Type B pancreatic cell (in vitro differentiated cells): Measurements from ENCODE around the gene MAST4. TPM values are rescaled to one million over a fixed set of nuclear protein-coding genes. Genes with fewer than 3 reads are reported as not detected.
A peak's percentile ranks its signal among the peaks of the same experiment; 100 is the strongest.

Experiments used
- DNase-seq: peaks from one replicate; pipeline ENCODE4 v3.0.0; 2021; ENCODE audit warnings: mixed read lengths; ENCODE audit not compliant: unreplicated experiment; ENCODE audit errors: extremely low spot score
- H3K27ac Mint-ChIP-seq: 2 replicates; pipeline ENCODE4 v1.8.0; 2021; ENCODE audit warnings: mild to moderate bottlenecking, mixed read lengths
- H3K27me3 Mint-ChIP-seq: 2 replicates; pipeline ENCODE4 v1.8.0; 2021; ENCODE audit warnings: mixed read lengths
- H3K36me3 Mint-ChIP-seq: 2 replicates; pipeline ENCODE4 v1.8.0; 2021; ENCODE audit warnings: mixed read lengths
- H3K4me1 Mint-ChIP-seq: one replicate; pipeline ENCODE4 v1.8.0; 2021; ENCODE audit warnings: mixed read lengths; ENCODE audit not compliant: unreplicated experiment
- H3K4me3 Mint-ChIP-seq: 2 replicates; pipeline ENCODE4 v1.8.0; 2021; ENCODE audit warnings: mild to moderate bottlenecking, mixed read lengths
- H3K9me3 Mint-ChIP-seq: 2 replicates; pipeline ENCODE4 v1.8.0; 2021; ENCODE audit warnings: mixed read lengths
- CTCF ChIP-seq: fragments of 200-600 bp; sonication (generic); conservative IDR thresholded peaks from 2 replicates; pipeline ENCODE4 v1.5.0; 2021; ENCODE audit warnings: antibody characterized with exemption, mild to moderate bottlenecking
- total RNA-seq: library from RNA; stranded (reverse); gene quantifications from 2 replicates; pipeline ENCODE4 v1.2.1, GENCODE V29; 2021; ENCODE audit warnings: low replicate concordance

Gene MAST4
- total RNA-seq, 1 donor from 2014 or later = 23.0 TPM

- H3K27me3 Mint-ChIP-seq = peaks cover 30% of the 10 kb centered on the region
- H3K36me3 Mint-ChIP-seq = no peaks in the 10 kb centered on the region
- no peaks in the 10 kb centered on the region for H3K9me3 Mint-ChIP-seq
- no peak for DNase-seq
- H3K4me3 Mint-ChIP-seq = no peak overlapping the region
- no peak overlapping the region for H3K27ac Mint-ChIP-seq
- peak; percentile 81 for TF ChIP-seq CTCF
- H3K4me1 Mint-ChIP-seq = peaks cover 6% of the 10 kb centered on the region
These were observed 161.1 kb downstream of the MAST4 start for GRCh38 chr5:66757219-66757833.

- no peak for DNase-seq
- Mint-ChIP-seq H3K9me3 (no peaks in the 10 kb centered on the region), H3K27me3 (peaks cover 34% of the 10 kb centered on the region), H3K36me3 (no peaks in the 10 kb centered on the region), H3K27ac (no peak overlapping the region), H3K4me1 (peaks cover 6% of the 10 kb centered on the region), H3K4me3 (no peak overlapping the region)
- TF ChIP-seq CTCF = no peak
These were observed 161.7 kb downstream of the MAST4 start for GRCh38 chr5:66757834-66758371.

- DNase-seq = no peak
- no peaks in the 10 kb centered on the region for H3K36me3 Mint-ChIP-seq
- H3K27me3 Mint-ChIP-seq = peaks cover 50% of the 10 kb centered on the region
- H3K9me3 Mint-ChIP-seq = no peaks in the 10 kb centered on the region
- TF ChIP-seq CTCF = no peak
- no peak overlapping the region for H3K4me3 Mint-ChIP-seq
- no peak overlapping the region for H3K27ac Mint-ChIP-seq
- H3K4me1 Mint-ChIP-seq = peaks cover 13% of the 10 kb centered on the region
These were observed 173.0 kb downstream of the MAST4 start for GRCh38 chr5:66769030-66769733.

- TF ChIP-seq CTCF = peak; percentile 58
- Mint-ChIP-seq H3K4me3 (no peak overlapping the region), H3K4me1 (peaks cover 13% of the 10 kb centered on the region), H3K27ac (no peak overlapping the region), H3K36me3 (no peaks in the 10 kb centered on the region), H3K9me3 (no peaks in the 10 kb centered on the region), H3K27me3 (peaks cover 50% of the 10 kb centered on the region)
- no peak for DNase-seq
These were observed 173.8 kb downstream of the MAST4 start for GRCh38 chr5:66769839-66770617.

- no peaks in the 10 kb centered on the region for H3K36me3 Mint-ChIP-seq
- no peak overlapping the region for H3K4me3 Mint-ChIP-seq
- H3K27ac Mint-ChIP-seq = no peak overlapping the region
- no peak for TF ChIP-seq CTCF
- H3K27me3 Mint-ChIP-seq = peaks cover 57% of the 10 kb centered on the region
- no peak for DNase-seq
- peaks cover 4% of the 10 kb centered on the region for H3K9me3 Mint-ChIP-seq
- H3K4me1 Mint-ChIP-seq = peaks cover 4% of the 10 kb centered on the region
These were observed 181.7 kb downstream of the MAST4 start for GRCh38 chr5:66777868-66778267.
